NCI-H524 treated with DMSO at 0.1 percent for 48 hours (cell line): Measurements from ENCODE around the gene CDK11A.
"Not testable (repeated sequence)": the region's sequence is repeated elsewhere in the genome, so short reads cannot be mapped to it uniquely, and the experiment has no call there.

Source experiments
- DNase-seq: peaks from one replicate; lab custom pipeline; 2025; lab: John Stamatoyannopoulos, UW

Gene CDK11A

DNA sequence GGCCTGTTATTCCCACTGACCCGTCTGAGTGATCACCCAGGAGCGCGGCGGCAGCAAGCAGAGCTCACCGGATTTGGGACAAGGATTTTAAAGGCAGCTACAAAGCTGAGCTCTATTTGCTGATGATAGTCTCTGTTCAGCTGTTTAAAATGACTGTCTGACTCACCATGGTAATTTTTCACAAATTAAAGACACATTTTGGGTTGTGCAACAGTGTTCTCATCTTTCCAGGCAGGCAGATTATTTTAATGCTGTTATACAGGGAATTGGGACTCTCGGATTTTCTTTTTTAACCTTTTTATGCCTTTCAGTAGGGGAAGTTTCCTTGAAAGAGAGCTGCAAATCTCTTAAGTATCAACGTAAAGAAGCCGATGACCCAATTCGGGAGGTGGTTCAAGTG lies 61.8 kb downstream of the CDK11A start:
- not testable (repeated sequence) for DNase-seq

DNA sequence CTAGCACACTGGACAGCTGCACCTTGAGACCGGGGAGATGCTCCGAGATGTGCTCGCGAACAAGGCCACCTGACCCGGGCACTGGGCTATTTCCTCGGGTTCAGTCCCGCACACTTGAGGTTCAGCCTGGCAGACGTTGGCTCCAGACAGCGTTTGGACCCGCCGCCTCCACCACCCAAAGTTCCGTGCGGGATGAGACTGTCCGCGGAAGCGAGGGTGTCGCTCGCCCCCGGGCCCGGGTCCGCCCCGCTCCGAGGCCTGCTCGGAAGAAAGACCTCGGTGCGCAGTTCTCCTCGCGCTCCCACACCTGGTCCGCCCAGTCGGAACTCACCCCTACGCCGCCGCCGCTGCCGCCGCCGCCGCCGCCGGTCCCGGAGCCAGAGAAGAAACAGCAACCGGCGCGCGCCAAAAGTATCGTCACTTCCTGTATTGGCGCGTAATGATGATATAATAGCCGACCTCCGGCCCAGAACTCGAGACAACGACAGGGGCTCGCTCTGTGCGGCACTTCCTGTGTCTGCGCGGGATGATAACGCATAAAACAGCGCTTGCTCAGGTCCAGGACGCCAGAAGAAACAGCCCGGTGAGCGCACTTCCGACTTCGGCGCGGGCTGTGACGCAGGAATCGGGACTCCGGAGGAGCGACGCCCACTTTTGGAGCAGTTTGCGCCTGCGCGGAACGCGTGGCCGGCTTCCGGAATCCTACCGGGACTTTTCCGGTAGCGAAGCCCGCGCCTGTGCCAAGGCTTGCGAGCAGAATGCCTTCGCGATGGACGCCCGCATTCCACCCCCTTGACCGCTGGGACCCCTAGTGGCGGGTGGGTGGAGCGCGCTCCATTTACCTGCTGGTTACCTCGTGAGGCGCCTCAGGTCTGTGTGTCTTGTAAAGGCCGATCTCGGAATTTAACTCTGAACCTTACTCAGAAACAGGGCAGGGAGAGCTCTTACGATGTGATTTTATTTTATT lies 65.3 kb downstream of the CDK11A start, which contains the start of gene CDK11B:
CDK11B (minus strand) TSS at position 422 of the 967 bp plus-strand sequence. CDS start 1,519 bp downstream, outside the sequence.
- peak; percentile 34 for DNase-seq
